Upper lobe of left lung (tissue), 6 donors: ENCODE measurements around the gene PPL. TPM values are rescaled to one million over a fixed set of nuclear protein-coding genes. Genes with fewer than 3 reads are reported as not detected.
"Not testable (repeated sequence)": the region's sequence is repeated elsewhere in the genome, so short reads cannot be mapped to it uniquely, and the experiment has no call there.

ENCODE experiments used
- ATAC-seq, 2 donors: fragments of 200-7000 bp; cut with Tn5 transposase; one replicate each; pipeline ENCODE4 v1.9.1; 2022; ENCODE audit warnings: mild to moderate bottlenecking in 2 of 2, moderate library complexity in 2 of 2; ENCODE audit not compliant: low FRiP score in 2 of 2
- DNase-seq, 2 donors: peaks; one replicate each; pipeline ENCODE4 v3.0.0-alpha.2; 2019 to 2020
- H3K27ac ChIP-seq, 4 donors: fragments of 200-600 bp; sonication (generic); one replicate each; pipeline ENCODE4 v1.5.1; 2016 to 2019
- H3K27me3 ChIP-seq, 4 donors: fragments of 200-600 bp; sonication (generic); one replicate each; pipeline ENCODE4 v1.5.1; 2017 to 2019
- H3K36me3 ChIP-seq, 4 donors: fragments of 200-600 bp; sonication (generic); one replicate each; pipeline ENCODE4 v1.5.1; 2016 to 2019
- H3K4me1 ChIP-seq, 4 donors: fragments of 200-600 bp; sonication (generic); one replicate each; pipeline ENCODE4 v1.5.1; 2018 to 2019
- H3K4me3 ChIP-seq, 4 donors: fragments of 200-600 bp; sonication (generic); one replicate each; pipeline ENCODE4 v1.5.1; 2017 to 2019; ENCODE audit warnings: mild to moderate bottlenecking in 2 of 4, moderate library complexity in 1 of 4
- H3K9me3 ChIP-seq, 4 donors: fragments of 200-600 bp; sonication (generic); one replicate each; pipeline ENCODE4 v1.5.1; 2018 to 2019
- CTCF ChIP-seq, 6 experiments: fragments of 450-650 bp in 4 of 6; fragments of 200-600 bp in 2 of 6; sonication (generic) in 2 of 6; IDR thresholded peaks; one replicate each; pipeline ENCODE4 v1.5.1; 2016 to 2019; ENCODE audit warnings: antibody characterized with exemption in 6 of 6
- EP300 ChIP-seq, 4 donors: sonication (generic); formaldehyde crosslinking; IDR thresholded peaks; one replicate each; pipeline ENCODE4 v1.5.1; 2017; ENCODE audit warnings: antibody characterized with exemption in 4 of 4, control low read depth in 2 of 4
- POLR2A ChIP-seq, 4 donors: fragments of 450-650 bp; IDR thresholded peaks; one replicate each; pipeline ENCODE4 v1.5.1; 2016 to 2017; ENCODE audit warnings: antibody characterized with exemption in 4 of 4, mild to moderate bottlenecking in 2 of 4
- POLR2AphosphoS5 ChIP-seq, 2 donors: sonication (generic); formaldehyde crosslinking; IDR thresholded peaks; one replicate each; pipeline ENCODE4 v1.5.1; 2017; ENCODE audit warnings: antibody characterized with exemption in 2 of 2
- WGBS, 2 donors: methylation state at CpG; one replicate each; pipeline ENCODE4 v1.1.5; 2017 to 2018; 5-methylcytosine and 5-hydroxymethylcytosine counted together
- total RNA-seq, 6 donors: library from RNA; depleted of rRNA in 4 of 6; stranded (reverse); fragments of >200 nt in 4 of 6; gene quantifications; one replicate each; pipeline versions ENCODE4 v1.1.0 to v1.2.1, GENCODE V29; 2016 to 2021
- donor health status: DM: no; HTN: no; CAD: no; lungs with moderate emphysema.
- donor health status: DM: no; HTN: yes; CAD: no; lungs with severe emphysema.

PPL gene
- total RNA-seq, 6 donors from 2014 or later = 72.7 to 156 (median 132) TPM

DNA sequence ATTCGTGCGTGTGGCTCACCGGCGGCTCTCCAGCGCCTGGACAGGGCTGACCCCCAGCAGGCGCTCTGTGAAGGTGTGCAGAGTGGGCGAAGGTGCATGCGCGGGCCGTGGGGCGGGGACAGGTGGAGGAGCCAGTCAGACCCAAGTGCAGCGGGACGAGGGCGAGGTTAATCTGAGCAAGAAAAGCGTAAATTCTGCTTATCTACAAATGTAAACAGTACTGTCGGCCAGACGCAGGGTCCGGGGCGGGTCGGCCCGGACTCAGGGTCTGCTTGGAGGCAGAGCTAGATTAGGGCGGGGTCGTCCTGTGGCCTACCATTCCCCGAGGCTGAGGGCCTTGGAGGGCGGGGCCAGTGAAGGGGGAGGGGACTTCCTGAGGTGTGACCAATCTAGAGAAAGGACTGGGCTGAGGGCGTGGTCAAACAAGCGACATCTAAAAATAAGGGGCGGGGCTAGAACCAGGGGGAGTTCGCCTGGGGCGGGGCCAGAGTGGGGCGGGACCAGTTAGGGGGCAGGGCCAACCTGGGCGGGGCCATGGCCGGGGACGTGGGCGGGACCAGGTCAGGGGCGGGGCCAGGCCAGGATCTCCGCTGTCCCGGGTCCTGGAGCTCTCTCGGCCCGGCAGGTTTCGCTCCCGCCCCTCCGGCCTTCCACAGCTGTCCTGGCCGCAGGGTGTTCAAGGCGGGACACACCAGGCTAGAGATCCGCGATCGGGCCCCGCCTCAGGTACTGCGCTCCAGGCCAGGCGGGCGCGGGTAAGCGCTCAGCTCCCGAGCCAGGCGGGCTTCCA is 21.0 kb upstream of the PPL start, which contains the start of gene SEC14L5:
Gene SEC14L5, plus strand, starts transcription at position 611 of the 790 bp plus-strand sequence. CDS start 994 bp downstream, outside the sequence.
- TF ChIP-seq CTCF (IDR thresholded peaks at IDR 0.05) (no peak), POLR2AphosphoS5 (IDR thresholded peaks at IDR 0.05) (peak in 1 of 2 donors; percentile 12), EP300 (IDR thresholded peaks at IDR 0.05) (no peak), POLR2A (IDR thresholded peaks at IDR 0.05) (peak in 1 of 4 donors; percentile 53)
- Histone ChIP-seq H3K9me3 (no peaks in the 10 kb centered on the region), H3K4me3 (peak within 1 kb of the TSS; percentile 5 to 57 (median 49)), H3K4me1 (peaks cover 9 to 31% (median 13%) of the 10 kb centered on the region in 4 donors), H3K27me3 (no peaks in the 10 kb centered on the region), H3K27ac (peak within 1 kb of the TSS; percentile 44 to 69 (median 56)), H3K36me3 (no peaks in the 10 kb centered on the region)
- WGBS, 2 donors = 1 to 2% methylated on average over 26 to 48 of the region's 56 CpGs
- ATAC-seq = peak; percentile 98 to 99
- peak; percentile 98 for DNase-seq

GRCh38 chr16:4957420-4957719 is 20.4 kb upstream of the PPL start:
- Histone ChIP-seq H3K27ac (peak overlapping the region; percentile 44 to 69 (median 56)), H3K9me3 (no peaks in the 10 kb centered on the region), H3K36me3 (no peaks in the 10 kb centered on the region), H3K27me3 (no peaks in the 10 kb centered on the region), H3K4me1 (peaks cover 9 to 31% (median 13%) of the 10 kb centered on the region in 4 donors), H3K4me3 (peak overlapping the region in 3 of 4 donors; percentile 48 to 57 (median 50))
- DNase-seq (no peak), ATAC-seq (no peak)
- TF ChIP-seq EP300 (IDR thresholded peaks at IDR 0.05) = no peak
- no peak for TF ChIP-seq POLR2A (IDR thresholded peaks at IDR 0.05)
- WGBS, 2 donors = 15 to 25% methylated on average over 10 of the region's 10 CpGs

DNA sequence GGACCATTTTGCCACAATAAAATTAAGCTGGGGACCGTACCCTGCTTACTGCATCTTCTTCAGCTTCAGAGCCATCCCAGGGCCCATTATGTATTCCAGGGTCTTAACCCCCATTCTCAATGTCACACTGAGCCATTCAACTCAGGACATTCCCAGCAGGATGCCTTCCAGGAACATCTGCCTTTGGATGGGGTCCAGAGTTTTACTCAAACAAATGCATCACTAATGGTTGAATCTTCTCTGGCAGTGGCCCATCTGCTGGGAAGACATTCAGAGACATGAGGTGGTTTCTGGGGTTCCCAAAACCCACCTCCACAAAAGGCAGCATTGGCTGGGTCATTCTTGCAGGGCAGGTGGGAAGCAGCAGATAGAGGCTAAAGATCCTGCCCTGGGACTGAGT is 17.8 kb upstream of the PPL start:
- 100% methylated on average over 1 of the region's 1 CpG for WGBS, 2 donors
- Histone ChIP-seq H3K4me3 (no peak overlapping the region), H3K9me3 (no peaks in the 10 kb centered on the region), H3K4me1 (peaks cover 9 to 31% (median 13%) of the 10 kb centered on the region in 4 donors), H3K27ac (no peak overlapping the region), H3K36me3 (no peaks in the 10 kb centered on the region), H3K27me3 (no peaks in the 10 kb centered on the region)
- ATAC-seq = no peak
- no peak for TF ChIP-seq POLR2AphosphoS5 (IDR thresholded peaks at IDR 0.05)
- TF ChIP-seq POLR2A (IDR thresholded peaks at IDR 0.05) = no peak
- no peak for TF ChIP-seq EP300 (IDR thresholded peaks at IDR 0.05)
- TF ChIP-seq CTCF (IDR thresholded peaks at IDR 0.05) = no peak
- DNase-seq = no peak

DNA sequence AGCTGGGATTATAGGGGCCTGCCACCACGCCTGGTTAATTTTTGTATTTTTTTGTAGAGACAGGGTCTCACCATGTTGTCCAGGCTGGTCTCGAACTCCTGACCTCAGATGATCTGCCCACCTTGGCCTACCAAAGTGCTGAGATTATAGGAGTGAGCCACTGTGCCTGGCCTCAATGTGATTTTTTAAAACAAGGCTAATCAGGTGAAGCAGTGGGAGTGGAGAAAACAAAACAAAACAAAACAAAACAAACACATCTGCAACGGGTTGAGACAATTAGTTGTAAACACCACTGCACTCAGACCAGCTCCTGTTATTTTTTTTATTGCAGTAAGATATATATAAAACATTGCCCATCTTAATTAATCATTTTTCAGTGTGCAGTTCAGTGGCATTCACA is 14.6 kb upstream of the PPL start:
- H3K27me3 ChIP-seq, H3K36me3 ChIP-seq, H3K4me1 ChIP-seq, H3K9me3 ChIP-seq, H3K4me3 ChIP-seq, H3K27ac ChIP-seq, ATAC-seq, DNase-seq: not testable (repeated sequence)
- WGBS, 2 donors = 69 to 71% methylated on average over 3 of the region's 3 CpGs

DNA sequence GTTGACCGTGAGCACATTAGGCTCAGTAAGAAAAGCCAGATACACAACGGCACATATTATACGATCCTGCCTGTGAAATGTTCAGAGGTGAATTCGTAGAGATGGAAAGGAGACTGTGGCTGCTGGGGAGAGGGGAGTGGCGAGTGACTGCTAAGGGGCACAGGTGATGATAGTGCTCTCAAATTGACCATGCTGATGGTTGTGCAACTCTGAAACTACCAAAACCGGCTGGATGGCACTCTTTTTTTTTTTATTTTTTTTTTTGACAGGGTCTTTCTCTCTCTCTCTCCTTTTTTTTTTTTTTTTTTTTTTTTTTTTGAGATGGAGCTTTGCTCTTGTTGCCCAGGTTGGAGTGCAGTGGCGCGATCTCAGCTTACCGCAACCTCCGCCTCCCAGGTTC is 13.0 kb upstream of the PPL start:
- no peak overlapping the region for H3K27ac ChIP-seq
- peaks cover 8 to 11% (median 9%) of the 10 kb centered on the region in 4 donors for H3K4me1 ChIP-seq
- no peak overlapping the region for H3K4me3 ChIP-seq
- ATAC-seq = no peak
- no peaks in the 10 kb centered on the region for H3K9me3 ChIP-seq
- WGBS, 2 donors = 72 to 74% methylated on average over 10 of the region's 10 CpGs
- DNase-seq = no peak
- H3K36me3 ChIP-seq = no peaks in the 10 kb centered on the region
- TF ChIP-seq POLR2AphosphoS5 (IDR thresholded peaks at IDR 0.05) (no peak), EP300 (IDR thresholded peaks at IDR 0.05) (no peak), CTCF (IDR thresholded peaks at IDR 0.05) (no peak), POLR2A (IDR thresholded peaks at IDR 0.05) (no peak)
- H3K27me3 ChIP-seq = no peaks in the 10 kb centered on the region
